ENCODE results near the gene SYK. TPM values are rescaled to one million over a fixed set of nuclear protein-coding genes. Genes with fewer than 3 reads are reported as not detected.

Gene SYK
- total RNA-seq, 1 experiment from 2014 or later, result 0.28 TPM

DNA sequence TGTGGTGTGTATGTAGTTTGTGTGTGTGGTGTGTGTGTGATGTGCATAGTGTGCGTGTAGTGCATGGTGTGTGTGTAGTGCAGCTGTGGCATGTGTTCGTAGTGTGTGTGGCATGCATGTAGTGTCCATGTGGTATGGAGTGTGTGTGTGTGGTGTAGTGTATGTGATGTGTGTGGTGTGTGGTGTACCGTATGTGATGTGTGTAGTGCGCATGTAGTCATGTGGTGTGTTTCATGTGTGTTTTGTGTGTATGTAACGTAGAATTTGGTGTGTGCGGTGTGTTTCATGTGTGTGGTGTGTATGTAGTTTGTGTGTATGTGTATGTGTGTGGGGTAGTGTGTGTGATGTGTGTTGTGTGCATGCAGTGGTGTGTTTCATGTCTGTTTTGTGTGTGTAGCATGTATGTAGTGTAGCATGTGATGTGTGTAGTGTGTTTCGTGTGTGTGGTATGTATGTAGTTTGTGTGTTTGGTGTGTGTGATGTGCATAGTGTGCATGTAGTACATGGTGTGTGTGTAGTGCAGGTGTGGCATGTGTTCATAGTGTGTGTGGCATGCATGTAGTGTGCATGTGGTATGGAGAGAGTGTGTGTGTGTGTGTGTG, 40.7 kb downstream of the SYK start:
- in situ Hi-C loops (cut with HindIII; ENCODE audit: low pct_unique_long_range_greater_than_20kb, low sequenced_read_pairs) (no loop called here), intact Hi-C loops (cut with micrococcal nuclease; ENCODE audit: unreplicated experiment) (no loop called here)
- H3K4me3 ChIP-seq (ENCODE audit: low read depth in 2 of 2, low read length in 2 of 2), result no peak overlapping the region
- ATAC-seq (no peak), DNase-seq (ENCODE audit: low read depth, low spot score) (no peak)
- POLR2A ChIA-PET, result no interaction called here
- no peaks in the 10 kb centered on the region for H3K27me3 ChIP-seq (ENCODE audit: control insufficient read depth, insufficient read depth, low read length)
- no peak overlapping the region for H3K27ac ChIP-seq (ENCODE audit: low read length)
- TF ChIP-seq, protein P1, sequence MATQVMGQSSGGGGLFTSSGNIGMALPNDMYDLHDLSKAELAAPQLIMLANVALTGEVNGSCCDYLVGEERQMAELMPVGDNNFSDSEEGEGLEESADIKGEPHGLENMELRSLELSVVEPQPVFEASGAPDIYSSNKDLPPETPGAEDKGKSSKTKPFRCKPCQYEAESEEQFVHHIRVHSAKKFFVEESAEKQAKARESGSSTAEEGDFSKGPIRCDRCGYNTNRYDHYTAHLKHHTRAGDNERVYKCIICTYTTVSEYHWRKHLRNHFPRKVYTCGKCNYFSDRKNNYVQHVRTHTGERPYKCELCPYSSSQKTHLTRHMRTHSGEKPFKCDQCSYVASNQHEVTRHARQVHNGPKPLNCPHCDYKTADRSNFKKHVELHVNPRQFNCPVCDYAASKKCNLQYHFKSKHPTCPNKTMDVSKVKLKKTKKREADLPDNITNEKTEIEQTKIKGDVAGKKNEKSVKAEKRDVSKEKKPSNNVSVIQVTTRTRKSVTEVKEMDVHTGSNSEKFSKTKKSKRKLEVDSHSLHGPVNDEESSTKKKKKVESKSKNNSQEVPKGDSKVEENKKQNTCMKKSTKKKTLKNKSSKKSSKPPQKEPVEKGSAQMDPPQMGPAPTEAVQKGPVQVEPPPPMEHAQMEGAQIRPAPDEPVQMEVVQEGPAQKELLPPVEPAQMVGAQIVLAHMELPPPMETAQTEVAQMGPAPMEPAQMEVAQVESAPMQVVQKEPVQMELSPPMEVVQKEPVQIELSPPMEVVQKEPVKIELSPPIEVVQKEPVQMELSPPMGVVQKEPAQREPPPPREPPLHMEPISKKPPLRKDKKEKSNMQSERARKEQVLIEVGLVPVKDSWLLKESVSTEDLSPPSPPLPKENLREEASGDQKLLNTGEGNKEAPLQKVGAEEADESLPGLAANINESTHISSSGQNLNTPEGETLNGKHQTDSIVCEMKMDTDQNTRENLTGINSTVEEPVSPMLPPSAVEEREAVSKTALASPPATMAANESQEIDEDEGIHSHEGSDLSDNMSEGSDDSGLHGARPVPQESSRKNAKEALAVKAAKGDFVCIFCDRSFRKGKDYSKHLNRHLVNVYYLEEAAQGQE (IDR thresholded peaks at IDR 0.05; ENCODE audit: insufficient read depth in 1 of 2, low read depth in 2 of 2, low read length in 1 of 2), result no peak
- TF ChIP-seq, protein P2, sequence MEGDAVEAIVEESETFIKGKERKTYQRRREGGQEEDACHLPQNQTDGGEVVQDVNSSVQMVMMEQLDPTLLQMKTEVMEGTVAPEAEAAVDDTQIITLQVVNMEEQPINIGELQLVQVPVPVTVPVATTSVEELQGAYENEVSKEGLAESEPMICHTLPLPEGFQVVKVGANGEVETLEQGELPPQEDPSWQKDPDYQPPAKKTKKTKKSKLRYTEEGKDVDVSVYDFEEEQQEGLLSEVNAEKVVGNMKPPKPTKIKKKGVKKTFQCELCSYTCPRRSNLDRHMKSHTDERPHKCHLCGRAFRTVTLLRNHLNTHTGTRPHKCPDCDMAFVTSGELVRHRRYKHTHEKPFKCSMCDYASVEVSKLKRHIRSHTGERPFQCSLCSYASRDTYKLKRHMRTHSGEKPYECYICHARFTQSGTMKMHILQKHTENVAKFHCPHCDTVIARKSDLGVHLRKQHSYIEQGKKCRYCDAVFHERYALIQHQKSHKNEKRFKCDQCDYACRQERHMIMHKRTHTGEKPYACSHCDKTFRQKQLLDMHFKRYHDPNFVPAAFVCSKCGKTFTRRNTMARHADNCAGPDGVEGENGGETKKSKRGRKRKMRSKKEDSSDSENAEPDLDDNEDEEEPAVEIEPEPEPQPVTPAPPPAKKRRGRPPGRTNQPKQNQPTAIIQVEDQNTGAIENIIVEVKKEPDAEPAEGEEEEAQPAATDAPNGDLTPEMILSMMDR (IDR thresholded peaks at IDR 0.05), result no peak
- TF ChIP-seq POLR2AphosphoS5 (IDR thresholded peaks at IDR 0.05; ENCODE audit: low read depth, low read length), result no peak
- TF ChIP-seq TCF7L2 (IDR thresholded peaks at IDR 0.05; ENCODE audit: low read depth, low read length), result no peak
- TF ChIP-seq SIN3A (IDR thresholded peaks at IDR 0.05; ENCODE audit: borderline replicate concordance, insufficient read depth, low read depth, low read length), result no peak
- no peaks in the 10 kb centered on the region for H3K4me1 ChIP-seq (ENCODE audit: control insufficient read depth, insufficient read depth, low read length)
- no TSS peak for BruUV-seq (replicated peaks)
- H3K9me3 ChIP-seq (ENCODE audit: control insufficient read depth, insufficient read depth, low read depth, low read length), result no peaks in the 10 kb centered on the region
- CTCF ChIA-PET, result no interaction called here
- H3K36me3 ChIP-seq (ENCODE audit: control insufficient read depth, insufficient read depth, low read length), result no peaks in the 10 kb centered on the region

DNA sequence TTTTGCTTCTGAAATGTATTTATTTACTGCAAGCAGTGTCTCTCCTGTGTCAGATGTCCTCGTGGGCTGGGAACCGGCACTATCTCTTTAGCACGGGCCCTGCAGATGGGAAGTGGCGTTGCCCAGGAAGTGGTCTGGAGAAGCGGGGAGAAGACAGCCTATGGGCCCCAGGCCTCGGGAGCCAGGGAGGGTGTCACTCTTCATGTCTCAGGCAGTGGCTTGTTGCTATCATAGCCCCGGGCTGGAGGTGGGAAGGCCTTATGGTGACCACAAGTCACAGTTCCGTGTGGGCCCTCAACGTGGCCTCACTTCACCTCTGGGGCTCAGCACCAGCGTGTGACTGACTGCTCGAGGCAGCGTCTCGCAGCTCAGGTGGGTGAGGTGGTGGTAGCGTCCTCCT, 41.4 kb downstream of the SYK start:
- Histone ChIP-seq H3K4me3 (ENCODE audit: low read depth in 2 of 2, low read length in 2 of 2) (no peak overlapping the region), H3K36me3 (ENCODE audit: control insufficient read depth, insufficient read depth, low read length) (no peaks in the 10 kb centered on the region), H3K9me3 (ENCODE audit: control insufficient read depth, insufficient read depth, low read depth, low read length) (no peaks in the 10 kb centered on the region), H3K27me3 (ENCODE audit: control insufficient read depth, insufficient read depth, low read length) (no peaks in the 10 kb centered on the region), H3K27ac (ENCODE audit: low read length) (no peak overlapping the region), H3K4me1 (ENCODE audit: control insufficient read depth, insufficient read depth, low read length) (no peaks in the 10 kb centered on the region)
- no TSS peak for BruUV-seq (replicated peaks)
- POLR2A ChIA-PET, result no interaction called here
- intact Hi-C loops (cut with micrococcal nuclease; ENCODE audit: unreplicated experiment) (no loop called here), in situ Hi-C loops (cut with HindIII; ENCODE audit: low pct_unique_long_range_greater_than_20kb, low sequenced_read_pairs) (no loop called here)
- CTCF ChIA-PET, result no interaction called here
- TF ChIP-seq SIN3A (IDR thresholded peaks at IDR 0.05; ENCODE audit: borderline replicate concordance, insufficient read depth, low read depth, low read length) (no peak), TCF7L2 (IDR thresholded peaks at IDR 0.05; ENCODE audit: low read depth, low read length) (no peak), POLR2AphosphoS5 (IDR thresholded peaks at IDR 0.05; ENCODE audit: low read depth, low read length) (no peak)
- TF ChIP-seq, protein P2 (IDR thresholded peaks at IDR 0.05), result no peak
- TF ChIP-seq, protein P1 (IDR thresholded peaks at IDR 0.05; ENCODE audit: insufficient read depth in 1 of 2, low read depth in 2 of 2, low read length in 1 of 2), result no peak
- DNase-seq (ENCODE audit: low read depth, low spot score) (no peak), ATAC-seq (no peak)
